HG02763 (cell line): Measurements from ENCODE around the gene HADHB.
"Not testable (repeated sequence)": the region's sequence is repeated elsewhere in the genome, so short reads cannot be mapped to it uniquely, and the experiment has no call there.

Experiments
- ATAC-seq: cut with Tn5 transposase; IDR thresholded peaks from one replicate; pipeline ENCODE4 v1.9.1; 2021; ENCODE audit warnings: mild to moderate bottlenecking, moderate library complexity; ENCODE audit not compliant: unreplicated experiment

HADHB gene

DNA sequence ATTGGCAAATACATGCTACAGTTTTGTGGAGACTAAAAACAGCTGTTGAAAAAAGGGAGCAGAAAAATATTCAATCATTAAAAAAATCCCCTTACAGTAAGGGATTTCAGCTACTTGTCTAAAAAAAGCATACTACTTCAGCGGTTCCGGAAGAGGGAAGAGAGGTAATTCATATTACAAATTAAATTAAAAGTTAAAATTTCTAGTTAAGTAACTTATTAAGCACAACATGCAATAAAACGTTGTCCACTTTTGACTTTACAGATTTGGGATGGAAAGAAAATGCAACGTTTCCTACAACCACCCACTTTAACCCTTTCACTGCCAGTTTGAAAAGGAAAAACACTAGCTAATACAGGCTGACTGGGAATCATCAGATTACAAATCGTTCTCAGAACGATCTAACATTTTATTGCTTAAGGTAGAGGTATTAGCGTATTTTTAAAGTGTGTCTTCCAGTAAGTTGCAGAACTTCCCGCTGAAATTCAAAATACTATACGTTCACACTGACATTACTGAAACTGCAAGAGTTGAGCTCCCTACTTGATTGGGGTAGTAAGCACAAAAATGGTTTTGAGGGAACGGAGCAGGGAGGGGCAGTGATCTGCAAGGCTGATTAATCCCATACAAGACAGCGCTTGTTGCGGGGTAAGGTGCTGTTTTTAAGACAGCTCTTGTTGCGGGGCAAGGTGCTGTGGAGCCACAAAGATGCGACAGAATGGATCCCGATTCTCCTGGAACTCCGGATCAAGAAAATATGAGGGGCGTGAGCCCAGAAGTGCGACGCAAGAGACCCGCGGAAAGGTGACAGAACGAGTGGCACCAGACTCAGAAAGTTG, 1.1 kb upstream of the HADHB start:
- no peak for ATAC-seq

DNA sequence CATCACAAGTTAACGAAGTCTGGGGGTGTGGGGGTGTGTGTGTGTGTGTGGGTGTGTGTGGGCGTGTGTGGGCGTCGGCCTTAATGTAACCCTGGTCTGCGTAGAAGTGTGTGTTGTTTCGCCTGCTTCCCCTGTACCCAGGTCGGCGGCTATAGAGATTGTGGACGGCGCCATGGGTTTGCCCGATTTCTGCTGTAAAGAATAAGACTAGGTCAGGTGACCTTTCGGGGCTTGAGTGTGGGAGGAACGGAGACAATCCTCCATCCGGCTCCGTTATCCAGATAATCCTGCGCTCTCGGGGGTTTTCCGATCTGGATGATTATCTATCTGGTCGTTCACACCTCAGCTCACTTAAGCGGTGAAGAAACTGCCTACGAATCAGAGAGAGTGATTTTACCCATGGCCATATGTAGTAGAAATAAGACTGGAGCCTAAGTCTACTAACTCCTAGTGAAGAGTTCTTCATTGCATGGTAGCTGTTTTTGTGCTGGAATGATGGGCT, 543 bp downstream of the HADHB start:
- ATAC-seq: no peak

DNA sequence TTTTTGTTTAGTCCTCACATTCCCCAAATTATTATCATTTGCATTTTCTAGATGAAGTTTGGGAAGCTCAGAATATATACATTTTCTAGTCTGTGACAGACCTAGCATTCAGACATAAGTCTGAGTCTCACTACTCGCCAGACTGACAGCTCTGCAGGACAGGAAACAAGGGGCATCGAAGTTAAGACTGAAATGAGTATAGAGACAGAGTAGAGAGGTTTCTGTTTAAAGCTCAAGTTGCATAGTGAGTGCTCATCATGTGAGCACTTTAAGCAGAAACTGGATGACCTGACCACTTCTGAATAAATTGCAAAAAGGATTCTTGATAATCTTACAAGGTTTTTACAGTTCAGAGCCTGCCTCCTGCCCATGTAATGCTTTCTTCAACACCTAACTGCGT, 1.1 kb downstream of the HADHB start:
- ATAC-seq: peak; percentile 31

DNA sequence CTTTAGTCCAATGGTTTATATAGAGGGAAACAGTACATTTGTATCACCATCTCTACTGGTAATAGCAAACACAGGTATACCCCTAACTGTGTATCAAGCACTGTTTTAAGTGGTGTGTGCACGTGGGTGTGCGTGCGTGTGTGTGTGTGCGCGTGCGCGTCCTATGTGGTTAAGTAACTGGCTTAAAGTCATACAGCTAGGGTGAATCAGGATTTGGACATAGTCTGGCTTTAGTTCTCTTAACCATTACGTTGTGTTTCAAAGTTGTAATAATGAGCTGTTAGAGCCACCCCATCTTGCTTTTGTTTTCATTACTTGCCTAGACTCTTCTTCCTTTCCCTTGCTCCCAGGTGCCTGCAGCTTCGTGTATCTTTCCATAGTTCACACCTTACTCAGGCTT, 2.1 kb downstream of the HADHB start:
- ATAC-seq: no peak

DNA sequence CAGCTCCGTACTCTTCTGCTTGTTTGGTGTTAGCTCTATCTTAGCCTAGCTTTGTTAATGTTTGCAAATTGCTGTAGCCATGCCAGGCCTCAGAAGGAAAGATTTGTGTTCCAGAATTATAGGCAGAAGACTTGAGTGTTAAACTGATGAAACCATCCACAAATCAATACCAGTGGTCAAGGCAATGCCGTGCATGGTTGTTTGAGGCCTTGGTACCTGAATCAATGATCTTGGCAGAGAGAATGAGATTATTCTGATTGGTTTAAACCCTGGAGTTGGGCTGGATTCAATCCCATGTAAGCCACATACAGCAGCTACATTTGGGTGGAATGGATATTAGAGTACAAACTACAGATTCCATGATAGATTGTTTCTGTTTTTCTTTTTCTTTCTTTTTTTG, 4.9 kb downstream of the HADHB start:
- no peak for ATAC-seq

DNA sequence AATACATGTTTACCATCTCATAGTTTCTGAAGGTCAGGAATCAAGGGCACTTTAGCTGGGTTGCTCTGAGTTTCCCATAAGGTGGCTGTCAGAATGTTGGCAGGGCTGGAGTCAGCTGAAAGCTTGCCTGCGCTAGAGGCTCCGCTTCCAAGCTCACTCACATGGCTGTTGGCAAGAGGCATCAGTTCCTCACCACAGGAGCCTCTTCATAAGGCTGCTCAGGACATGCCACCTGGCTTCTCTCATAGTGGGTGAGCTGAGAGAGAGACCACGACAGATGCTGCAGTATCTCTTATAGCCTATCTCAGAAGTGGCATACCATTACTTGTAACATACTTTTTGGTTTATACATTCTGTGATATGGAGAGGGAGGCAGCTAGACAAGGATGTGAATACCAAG, 7.2 kb downstream of the HADHB start:
- ATAC-seq: no peak

DNA sequence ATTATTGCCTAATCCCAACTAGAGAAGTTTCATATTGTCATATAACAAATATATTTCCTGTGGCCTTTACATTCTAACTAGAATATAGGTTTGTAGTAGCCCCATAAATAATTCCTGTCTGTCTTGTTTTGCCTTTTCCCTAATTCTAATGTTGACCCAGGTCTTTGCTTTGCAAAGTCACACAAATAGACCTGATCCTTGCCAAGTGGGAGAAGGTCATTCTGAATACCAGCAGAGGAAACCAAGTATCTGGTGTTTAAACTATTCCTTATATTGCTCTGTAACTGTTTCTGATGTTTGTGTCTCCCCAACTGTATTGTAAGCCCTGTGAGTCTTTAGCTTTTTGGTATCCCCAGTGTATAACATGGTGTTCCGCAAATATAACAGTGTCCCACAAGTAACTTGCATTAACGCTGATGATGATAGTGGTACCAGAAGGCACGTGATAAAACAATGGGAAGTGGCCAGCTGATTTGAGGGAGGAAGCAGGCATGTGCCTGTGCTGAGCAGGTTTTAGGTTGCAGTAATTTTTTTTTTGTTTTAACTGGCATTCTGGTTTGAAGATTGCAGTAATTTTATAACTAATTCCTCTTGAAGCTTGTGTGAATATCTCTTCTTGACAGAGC, 11.1 kb downstream of the HADHB start:
- ATAC-seq: no peak

DNA sequence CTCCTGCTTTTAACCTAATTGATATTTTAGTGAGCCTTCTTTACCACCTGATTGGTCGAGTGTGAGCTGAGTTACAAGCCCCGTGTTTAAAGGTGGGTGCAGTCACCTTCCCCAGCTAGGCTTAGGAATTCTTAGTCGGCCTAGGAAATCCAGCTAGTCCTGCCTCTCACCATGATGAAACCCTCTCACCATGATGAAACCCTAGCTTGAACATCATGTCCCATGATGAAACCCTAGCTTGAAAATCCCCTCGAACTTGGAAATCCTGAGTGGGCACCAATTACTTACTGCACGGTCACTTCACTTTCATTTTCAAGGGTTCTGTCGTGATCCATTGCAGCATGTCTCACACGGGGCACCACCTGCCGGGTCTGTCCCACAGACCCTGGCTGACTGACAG, 14.1 kb downstream of the HADHB start:
- not testable (repeated sequence) for ATAC-seq

DNA sequence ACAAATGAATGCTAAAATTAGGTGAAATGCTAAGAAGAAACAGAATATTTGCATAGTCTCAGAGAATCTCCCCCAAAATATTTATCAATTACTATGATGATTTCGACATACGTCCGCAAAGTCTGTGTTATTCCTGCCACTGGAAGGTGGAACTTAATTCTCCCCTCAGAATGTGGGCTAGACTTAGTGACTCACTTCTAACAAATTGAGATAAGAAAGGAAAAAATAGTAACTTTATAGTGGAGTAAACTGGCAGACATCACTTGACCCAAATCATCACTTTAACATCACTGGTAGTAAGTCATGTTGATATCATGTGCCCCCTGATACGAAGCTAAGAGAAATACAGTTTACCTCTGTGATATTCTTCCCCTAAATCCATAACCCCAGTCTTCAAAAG, 23.5 kb downstream of the HADHB start:
- ATAC-seq: no peak

DNA sequence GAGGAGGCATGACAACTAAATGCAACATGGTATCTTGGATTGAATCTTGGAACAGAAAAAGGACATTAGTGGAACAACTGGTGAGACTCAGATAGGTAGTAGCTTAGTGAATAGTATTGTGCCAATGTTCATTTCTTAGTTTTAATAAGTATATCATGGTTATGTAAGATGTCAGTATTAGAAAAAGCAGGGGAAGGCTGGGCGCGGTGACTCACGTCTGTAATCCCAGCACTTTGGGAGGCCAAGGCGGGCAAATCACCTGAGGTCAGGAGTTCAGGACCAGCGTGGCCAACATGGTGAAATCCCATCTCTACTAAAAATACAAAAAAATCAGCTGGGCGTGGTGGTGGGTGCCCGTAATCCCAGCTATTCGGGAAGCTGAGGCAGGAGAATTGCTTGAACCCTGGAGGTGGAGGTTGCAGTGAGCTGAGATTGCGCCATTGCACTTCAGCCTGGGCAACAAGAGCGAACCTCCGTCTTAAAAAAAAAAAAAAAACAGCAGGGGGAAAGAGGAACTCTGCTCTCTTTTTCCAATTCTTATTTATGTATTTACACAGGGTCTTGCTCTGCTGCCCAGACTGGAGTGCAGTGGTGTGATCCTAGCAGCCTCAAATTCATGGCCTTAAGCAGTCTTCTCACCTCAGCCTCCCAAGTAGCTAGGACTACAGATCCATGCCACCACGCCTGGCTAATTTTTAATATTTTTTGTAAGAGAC, 24.1 kb downstream of the HADHB start:
- ATAC-seq: not testable (repeated sequence)

DNA sequence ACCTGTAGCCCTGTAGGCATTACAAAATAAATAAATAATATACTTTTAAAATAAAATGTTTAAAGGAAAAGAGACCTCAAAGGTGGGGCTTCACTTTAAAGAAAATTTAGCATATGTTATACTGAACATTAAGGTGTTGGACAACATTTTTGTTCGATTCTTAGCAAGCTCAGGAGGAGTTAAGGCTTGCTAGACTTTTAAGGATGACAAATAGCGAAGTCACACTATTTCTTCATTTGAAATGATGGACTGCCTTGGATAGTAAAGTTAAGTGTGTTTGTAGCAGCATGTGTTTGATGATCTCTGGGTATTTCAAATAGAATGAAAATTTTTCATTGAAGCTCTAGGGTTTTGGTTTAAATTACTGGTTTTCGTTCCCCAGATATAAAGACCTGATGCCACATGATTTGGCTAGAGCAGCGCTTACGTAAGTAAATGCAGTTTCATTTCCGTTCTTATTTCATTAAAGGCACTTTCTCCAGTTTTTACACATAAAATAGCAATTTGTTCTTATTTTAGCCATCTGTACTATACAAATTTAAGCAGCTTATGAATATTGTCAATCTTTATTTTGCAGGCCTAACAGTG, 24.9 kb downstream of the HADHB start:
- ATAC-seq: no peak

DNA sequence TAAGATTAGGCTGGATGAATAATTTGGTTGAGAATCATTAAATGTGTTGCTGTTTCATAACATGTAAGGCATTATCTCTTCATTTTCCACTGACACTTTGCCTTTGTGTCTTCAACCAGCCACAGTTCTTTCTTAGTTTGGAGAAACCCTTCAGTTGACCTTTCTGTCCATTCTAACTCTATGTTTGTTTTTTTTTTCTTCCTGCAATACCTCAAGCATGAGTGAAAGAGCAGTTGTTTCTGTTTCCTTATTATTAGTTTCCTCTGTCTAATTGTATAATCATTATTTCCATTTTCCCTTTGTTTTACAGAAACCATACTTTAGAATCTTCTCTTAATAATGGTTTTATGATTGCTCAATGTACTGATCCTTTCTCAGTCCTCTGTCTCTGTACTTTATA, 25.6 kb downstream of the HADHB start:
- no peak for ATAC-seq

DNA sequence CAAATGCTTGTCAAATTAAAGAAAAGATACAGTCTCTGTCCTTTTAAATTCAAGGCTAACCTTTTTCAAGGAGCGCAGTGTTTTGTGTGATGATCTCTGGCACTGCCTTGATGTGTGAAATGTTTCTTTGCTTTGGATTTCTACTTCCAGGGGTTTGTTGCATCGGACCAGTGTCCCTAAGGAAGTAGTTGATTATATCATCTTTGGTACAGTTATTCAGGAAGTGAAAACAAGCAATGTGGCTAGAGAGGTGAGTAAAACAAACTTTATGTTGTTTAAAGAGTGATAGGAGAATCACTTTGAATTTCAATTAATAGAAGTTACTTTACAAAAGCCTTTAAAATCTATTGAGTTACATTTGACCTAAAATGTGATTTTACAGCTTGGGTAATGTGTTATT, 28.8 kb downstream of the HADHB start:
- no peak for ATAC-seq

DNA sequence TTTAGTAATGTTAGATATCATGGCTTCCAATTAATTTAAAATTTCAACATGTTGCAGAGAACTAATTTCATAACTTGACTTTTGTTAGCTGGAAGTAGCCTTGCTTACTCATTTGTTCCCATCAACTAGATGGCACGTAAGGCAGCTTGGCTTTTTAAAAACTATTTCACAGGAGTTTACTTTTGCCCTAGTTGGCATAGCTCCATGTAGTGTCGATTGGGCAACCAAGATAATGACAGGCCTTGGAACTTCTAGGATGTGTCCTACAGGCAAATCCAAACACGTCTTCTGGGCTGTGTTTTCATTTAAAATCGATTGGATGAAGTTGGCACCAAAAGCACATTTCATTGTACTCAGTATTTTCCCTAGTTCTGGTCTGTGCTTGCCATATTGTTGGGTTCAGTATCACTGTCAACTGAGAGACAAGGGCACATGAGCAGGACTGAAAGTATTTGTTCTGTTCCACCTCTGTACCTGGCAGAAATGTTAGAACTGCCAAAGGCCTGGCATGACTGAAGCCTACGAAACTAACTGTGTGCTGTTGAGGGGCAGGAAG, 29.4 kb downstream of the HADHB start:
- ATAC-seq: no peak

DNA sequence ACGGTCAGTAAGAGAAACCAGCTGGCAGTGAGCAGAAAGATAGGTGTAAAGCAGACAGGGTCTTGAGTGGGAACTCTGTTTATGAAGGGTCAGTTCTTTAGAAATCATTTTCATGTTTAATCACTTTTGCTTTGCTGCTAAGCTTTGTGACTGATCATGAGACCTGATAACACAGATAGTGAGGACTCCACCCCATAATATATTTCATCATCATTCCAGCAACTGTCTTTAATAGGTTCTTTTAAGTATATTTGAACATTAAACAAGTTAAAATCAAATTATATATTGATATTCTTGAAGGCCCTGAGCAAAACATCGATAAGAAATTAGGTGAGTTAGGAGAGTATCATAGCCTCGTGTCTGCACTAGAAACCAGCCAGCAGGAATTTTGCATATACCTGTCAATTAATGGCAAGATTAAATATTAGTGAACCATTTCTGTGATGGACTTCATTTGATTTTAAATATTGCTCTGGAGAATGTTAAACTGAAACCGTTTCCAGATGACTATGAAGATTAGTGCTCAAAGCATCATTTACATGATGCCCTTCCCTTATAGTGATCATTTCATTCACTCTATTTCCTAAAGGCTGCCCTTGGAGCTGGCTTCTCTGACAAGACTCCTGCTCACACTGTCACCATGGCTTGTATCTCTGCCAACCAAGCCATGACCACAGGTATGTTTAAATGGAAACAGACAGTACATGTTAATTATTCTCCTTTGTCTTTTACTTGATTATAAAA, 31.9 kb downstream of the HADHB start:
- no peak for ATAC-seq

DNA sequence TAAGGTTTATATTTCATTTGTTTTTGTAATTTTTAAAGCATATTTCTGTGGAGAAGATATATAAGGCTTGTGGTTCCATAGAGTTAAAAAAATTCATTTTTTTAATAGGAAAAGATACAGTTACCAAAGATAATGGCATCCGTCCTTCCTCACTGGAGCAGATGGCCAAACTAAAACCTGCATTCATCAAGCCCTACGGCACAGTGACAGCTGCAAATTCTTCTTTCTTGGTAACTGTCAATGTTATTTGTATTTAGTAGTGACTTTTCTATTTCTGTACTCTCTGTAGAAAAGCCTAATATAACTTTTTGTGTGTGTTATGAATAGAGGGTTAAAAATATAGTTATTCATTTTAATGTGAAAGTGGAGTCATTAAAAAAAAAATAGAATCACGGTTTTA, 35.1 kb downstream of the HADHB start:
- no peak for ATAC-seq

DNA sequence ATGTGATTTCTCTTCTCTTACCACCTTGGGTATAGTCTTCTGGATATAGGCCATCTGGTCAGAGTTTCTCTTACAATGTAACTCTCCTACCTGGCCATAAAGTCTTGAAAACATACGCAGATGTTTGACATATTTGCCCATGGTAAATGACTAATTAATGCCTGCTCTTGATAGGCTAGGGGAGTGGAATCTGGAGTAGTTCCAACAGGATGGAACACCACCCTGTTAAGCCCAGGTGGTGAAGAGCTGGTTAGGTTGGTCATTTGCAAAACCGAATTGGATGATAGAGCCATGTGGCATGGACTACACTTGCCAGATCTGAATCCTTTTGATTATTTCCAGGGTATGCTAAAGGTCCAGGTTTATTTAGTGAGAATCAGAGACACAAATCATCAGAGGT, 36.5 kb downstream of the HADHB start:
- ATAC-seq: no peak

DNA sequence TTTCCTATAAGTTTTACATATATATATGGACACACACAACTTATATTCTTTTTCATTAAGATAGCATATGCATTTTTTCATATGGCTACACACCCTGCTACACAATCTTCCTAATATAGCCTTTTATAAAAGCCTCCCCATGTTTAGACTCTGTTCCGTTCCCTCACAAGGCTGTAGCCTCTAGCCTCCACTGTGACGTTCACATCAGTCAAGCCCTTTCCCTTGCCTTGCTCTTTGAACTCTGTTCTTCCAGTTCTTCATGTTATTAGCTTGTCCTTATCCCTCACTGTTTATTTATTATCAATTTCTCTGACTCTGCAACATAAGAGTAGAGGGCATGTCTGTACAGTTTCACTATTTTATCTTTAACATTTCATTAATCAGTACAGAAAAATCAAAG, 38.9 kb downstream of the HADHB start:
- ATAC-seq: no peak

DNA sequence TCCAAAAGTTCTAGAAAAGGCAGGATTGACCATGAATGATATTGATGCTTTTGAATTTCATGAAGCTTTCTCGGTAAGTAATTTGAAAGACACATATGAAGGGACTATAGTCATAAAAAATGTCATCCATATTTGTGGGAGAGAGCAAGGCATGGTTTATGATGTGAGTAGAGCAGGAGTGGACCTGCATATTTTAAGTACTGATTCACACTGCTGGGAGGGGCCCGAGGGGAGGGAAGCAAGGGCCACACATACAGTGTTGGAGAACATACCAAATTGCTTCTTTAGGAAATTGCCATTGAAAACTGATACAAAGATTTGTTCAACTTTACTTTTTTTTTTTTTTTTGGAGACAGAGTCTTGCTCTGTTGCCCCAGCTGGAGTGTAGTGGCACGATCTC, 39.4 kb downstream of the HADHB start:
- ATAC-seq: no peak

DNA sequence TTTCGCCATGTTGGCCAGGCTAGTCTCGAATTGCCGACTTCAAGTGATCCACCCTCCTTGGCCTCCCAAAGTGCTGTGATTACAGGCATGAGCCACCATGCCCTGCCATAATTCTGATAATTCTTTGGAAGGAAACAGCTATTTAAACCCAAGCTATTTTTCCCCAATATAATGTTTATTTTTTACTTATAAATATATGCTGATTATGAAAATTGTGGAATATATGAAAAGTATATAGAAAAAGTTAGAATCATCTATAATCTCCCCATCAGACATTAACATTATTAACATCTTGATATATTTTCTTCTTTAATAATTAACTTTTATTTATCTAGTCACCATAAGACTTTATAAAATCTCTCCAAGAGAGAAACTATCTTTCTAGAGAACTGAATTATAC, 41.2 kb downstream of the HADHB start:
- no peak for ATAC-seq
